IMR-90 (cell line): ENCODE results near the gene GRIK1. TPM values are rescaled to one million over a fixed set of nuclear protein-coding genes. Genes with fewer than 3 reads are reported as not detected.
"Not testable (repeated sequence)": the region's sequence is repeated elsewhere in the genome, so short reads cannot be mapped to it uniquely, and the experiment has no call there.

ENCODE experiments used
- ATAC-seq: fragments of 200-7000 bp; cut with Tn5 transposase; 2 replicates; pipeline ENCODE4 v1.9.1; 2020; ENCODE audit warnings: low read depth, mild to moderate bottlenecking, moderate library complexity
- BruUV-seq: library from RNA; stranded (reverse); fragments of 400-500 nt; replicated peaks from 2 replicates; lab custom pipeline; 2021; lab: Mats Ljungman, UMichigan
- CTCF ChIA-PET: fragments of 300-600 bp; formaldehyde crosslinking; extraction: SDS; loops from one replicate; lab custom pipeline; 2021; ENCODE audit warnings: antibody characterized with exemption; lab: Yijun Ruan, JAX
- POLR2A ChIA-PET: fragments of 300-600 bp; sonication (Branson Sonifier 250); formaldehyde crosslinking; loops from one replicate; lab custom pipeline; 2022; ENCODE audit warnings: antibody characterized with exemption; ENCODE audit not compliant: unreplicated experiment; lab: Charles Lee
- DNase-seq: peaks from one replicate; pipeline ENCODE4 v3.0.0; 2013
- H2AFZ ChIP-seq: replicated peaks from 2 replicates; pipeline ENCODE3; 2013; ENCODE audit warnings: low read length, mild to moderate bottlenecking; ENCODE audit not compliant: poor library complexity
- H2AK5ac ChIP-seq: 2 replicates; pipeline ENCODE4 v1.6.1; 2013; ENCODE audit warnings: low read depth, low read length, inconsistent platforms
- H2AK9ac ChIP-seq: replicated peaks from 2 replicates; pipeline ENCODE3; 2013; ENCODE audit warnings: mild to moderate bottlenecking, low read depth, low read length, moderate library complexity; ENCODE audit not compliant: poor library complexity
- H2BK120ac ChIP-seq: 2 replicates; pipeline ENCODE4 v1.6.1; 2013; ENCODE audit warnings: low read depth, low read length, inconsistent platforms
- H2BK15ac ChIP-seq: 3 replicates; pipeline ENCODE4 v1.6.1; 2013; ENCODE audit warnings: low read depth, low read length, inconsistent platforms
- H2BK20ac ChIP-seq: 2 replicates; pipeline ENCODE4 v1.6.1; 2013; ENCODE audit warnings: low read depth, mild to moderate bottlenecking, inconsistent platforms, low read length, moderate library complexity
- H2BK5ac ChIP-seq: 2 replicates; pipeline ENCODE4 v1.6.1; 2013; ENCODE audit warnings: mild to moderate bottlenecking, low read depth, low read length, inconsistent platforms; ENCODE audit not compliant: poor library complexity, severe bottlenecking
- H3K14ac ChIP-seq: replicated peaks from 2 replicates; pipeline ENCODE4 v1.6.1; 2013; ENCODE audit warnings: low read depth, low read length, inconsistent platforms
- H3K18ac ChIP-seq: 2 replicates; pipeline ENCODE4 v1.6.1; 2013; ENCODE audit warnings: low read depth, low read length, control low read depth
- H3K23ac ChIP-seq: 2 replicates; pipeline ENCODE4 v1.6.1; 2013; ENCODE audit warnings: low read depth, low read length, inconsistent platforms
- H3K27ac ChIP-seq: 2 replicates; pipeline ENCODE4 v1.5.1; 2013; ENCODE audit warnings: mild to moderate bottlenecking, control low read depth, low read length; ENCODE audit not compliant: insufficient read depth
- H3K27me3 ChIP-seq: 2 replicates; pipeline ENCODE4 v1.6.1; 2013; ENCODE audit warnings: low read length; ENCODE audit not compliant: control insufficient read depth, insufficient read depth
- H3K36me3 ChIP-seq: 2 replicates; pipeline ENCODE4 v1.6.1; 2013; ENCODE audit warnings: low read length, mixed read lengths; ENCODE audit not compliant: control insufficient read depth, insufficient read depth
- H3K4ac ChIP-seq: 2 replicates; pipeline ENCODE4 v1.6.1; 2013; ENCODE audit warnings: low read depth, low read length, inconsistent platforms
- H3K4me1 ChIP-seq: 2 replicates; pipeline ENCODE4 v1.6.1; 2013; ENCODE audit warnings: low read length, mixed read lengths; ENCODE audit not compliant: control insufficient read depth, insufficient read depth
- H3K4me2 ChIP-seq: 2 replicates; pipeline ENCODE4 v1.6.1; 2013; ENCODE audit warnings: low read depth, mild to moderate bottlenecking, control low read depth, low read length, moderate library complexity
- H3K4me3 ChIP-seq: 2 replicates; pipeline ENCODE4 v1.5.1; 2013; ENCODE audit warnings: low read depth, mild to moderate bottlenecking, control low read depth, low read length, moderate library complexity; ENCODE audit not compliant: insufficient read depth
- H3K56ac ChIP-seq: 2 replicates; pipeline ENCODE4 v1.6.1; 2013; ENCODE audit warnings: low read length, inconsistent platforms; ENCODE audit not compliant: insufficient read depth; ENCODE audit errors: extremely low read depth
- H3K79me1 ChIP-seq, 2 experiments: 2 replicates each; pipeline ENCODE4 v1.6.1; 2013; ENCODE audit warnings: low read length in 2 of 2, inconsistent platforms in 1 of 2, low read depth in 1 of 2
- H3K9ac ChIP-seq: 2 replicates; pipeline ENCODE4 v1.6.1; 2013; ENCODE audit warnings: low read depth, low read length, control low read depth
- H3K9me1 ChIP-seq: 2 replicates; pipeline ENCODE4 v1.6.1; 2013; ENCODE audit warnings: low read length, inconsistent platforms; ENCODE audit not compliant: insufficient read depth
- H3K9me3 ChIP-seq: 2 replicates; pipeline ENCODE4 v1.6.1; 2013; ENCODE audit warnings: low read length; ENCODE audit not compliant: control insufficient read depth, insufficient read depth
- H4K20me1 ChIP-seq: 2 replicates; pipeline ENCODE4 v1.6.1; 2013; ENCODE audit warnings: low read length, inconsistent platforms; ENCODE audit not compliant: insufficient read depth
- H4K5ac ChIP-seq: 2 replicates; pipeline ENCODE4 v1.6.1; 2013; ENCODE audit warnings: mild to moderate bottlenecking, low read depth, low read length, control low read depth
- H4K8ac ChIP-seq, 2 experiments: 2 replicates each; pipeline ENCODE4 v1.6.1; 2013; ENCODE audit warnings: low read depth in 2 of 2, low read length in 2 of 2, control low read depth in 1 of 2, inconsistent platforms in 1 of 2
- H4K91ac ChIP-seq: 2 replicates; pipeline ENCODE4 v1.6.1; 2013; ENCODE audit warnings: low read depth, low read length, inconsistent platforms; ENCODE audit not compliant: insufficient read depth
- WGBS, 2 experiments: methylation state at CpG; one replicate each; pipeline versions ENCODE4 v1.1.5 to v1.1.7; 2013; ENCODE audit warnings: missing lambda C conversion rate in 2 of 2; ENCODE audit not compliant: insufficient read length in 1 of 2; ENCODE audit errors: extremely low coverage in 2 of 2; 5-methylcytosine and 5-hydroxymethylcytosine counted together
- dilution Hi-C: fragments of 300-500 bp; cut with HindIII; formaldehyde crosslinking; loops from one replicate; pipeline ENCODE4 v1.14.3; 2018; ENCODE audit warnings: low sequenced_read_pairs; ENCODE audit not compliant: unreplicated experiment
- in situ Hi-C: fragments of 300-500 bp; cut with MboI; formaldehyde crosslinking; loops from 3 replicates; pipeline ENCODE4 v1.14.3; 2019; ENCODE audit warnings: low sequenced_read_pairs, inconsistent platforms, mixed read lengths
- intact Hi-C: fragments of 100-400 bp; cut with micrococcal nuclease; formaldehyde crosslinking; loops from 2 replicates; pipeline ENCODE4 v1.10.0; 2022
- polyA plus RNA-seq, 3 experiments: library from polyadenylated mRNA; depleted of rRNA; stranded (reverse); fragments of >200 nt; gene quantifications; 2 replicates each; pipeline ENCODE4 v1.2.3, GENCODE V29; 2012; ENCODE audit warnings: low replicate concordance in 1 of 3
- total RNA-seq: library from RNA; depleted of rRNA; stranded (reverse); fragments of >200 nt; gene quantifications from 2 replicates; pipeline ENCODE4 v1.2.3, GENCODE V29; 2012

Gene GRIK1
- total and polyA plus RNA-seq, 2 of the 4 experiments (the other 2 are of a cell fraction): not detected

GRCh38 chr21:29958035-29958434, 18.2 kb upstream of the GRIK1 start:
- H2AK5ac ChIP-seq, in situ Hi-C loops, DNase-seq, H3K79me1 ChIP-seq, dilution Hi-C loops, H3K27me3 ChIP-seq, H3K56ac ChIP-seq, ATAC-seq, H2BK20ac ChIP-seq, H3K4me3 ChIP-seq, H2BK120ac ChIP-seq, H2AK9ac ChIP-seq, H3K4me1 ChIP-seq, H4K5ac ChIP-seq, H3K18ac ChIP-seq, H2AFZ ChIP-seq, H3K23ac ChIP-seq, H3K4me2 ChIP-seq, H3K36me3 ChIP-seq, intact Hi-C loops, H4K20me1 ChIP-seq, H4K8ac ChIP-seq, H3K9me1 ChIP-seq, H3K9ac ChIP-seq, H3K4ac ChIP-seq, POLR2A ChIA-PET, H3K27ac ChIP-seq, H2BK5ac ChIP-seq, BruUV-seq, H3K14ac ChIP-seq, H3K9me3 ChIP-seq, CTCF ChIA-PET, H2BK15ac ChIP-seq, H4K91ac ChIP-seq: not testable (repeated sequence)
- no CpG with 5 or more reads among the region's 2 CpGs for WGBS, 2 experiments
